Measurements from ENCODE around the gene TMC1.

TMC1 gene

GRCh38 chr9:72537671-72538070 lies 16.3 kb downstream of the TMC1 start (continued):
- TF ChIP-seq, protein P1, sequence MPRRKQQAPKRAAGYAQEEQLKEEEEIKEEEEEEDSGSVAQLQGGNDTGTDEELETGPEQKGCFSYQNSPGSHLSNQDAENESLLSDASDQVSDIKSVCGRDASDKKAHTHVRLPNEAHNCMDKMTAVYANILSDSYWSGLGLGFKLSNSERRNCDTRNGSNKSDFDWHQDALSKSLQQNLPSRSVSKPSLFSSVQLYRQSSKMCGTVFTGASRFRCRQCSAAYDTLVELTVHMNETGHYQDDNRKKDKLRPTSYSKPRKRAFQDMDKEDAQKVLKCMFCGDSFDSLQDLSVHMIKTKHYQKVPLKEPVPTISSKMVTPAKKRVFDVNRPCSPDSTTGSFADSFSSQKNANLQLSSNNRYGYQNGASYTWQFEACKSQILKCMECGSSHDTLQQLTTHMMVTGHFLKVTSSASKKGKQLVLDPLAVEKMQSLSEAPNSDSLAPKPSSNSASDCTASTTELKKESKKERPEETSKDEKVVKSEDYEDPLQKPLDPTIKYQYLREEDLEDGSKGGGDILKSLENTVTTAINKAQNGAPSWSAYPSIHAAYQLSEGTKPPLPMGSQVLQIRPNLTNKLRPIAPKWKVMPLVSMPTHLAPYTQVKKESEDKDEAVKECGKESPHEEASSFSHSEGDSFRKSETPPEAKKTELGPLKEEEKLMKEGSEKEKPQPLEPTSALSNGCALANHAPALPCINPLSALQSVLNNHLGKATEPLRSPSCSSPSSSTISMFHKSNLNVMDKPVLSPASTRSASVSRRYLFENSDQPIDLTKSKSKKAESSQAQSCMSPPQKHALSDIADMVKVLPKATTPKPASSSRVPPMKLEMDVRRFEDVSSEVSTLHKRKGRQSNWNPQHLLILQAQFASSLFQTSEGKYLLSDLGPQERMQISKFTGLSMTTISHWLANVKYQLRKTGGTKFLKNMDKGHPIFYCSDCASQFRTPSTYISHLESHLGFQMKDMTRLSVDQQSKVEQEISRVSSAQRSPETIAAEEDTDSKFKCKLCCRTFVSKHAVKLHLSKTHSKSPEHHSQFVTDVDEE (CRISPR knock-in tag; IDR thresholded peaks at IDR 0.05): no peak

DNA sequence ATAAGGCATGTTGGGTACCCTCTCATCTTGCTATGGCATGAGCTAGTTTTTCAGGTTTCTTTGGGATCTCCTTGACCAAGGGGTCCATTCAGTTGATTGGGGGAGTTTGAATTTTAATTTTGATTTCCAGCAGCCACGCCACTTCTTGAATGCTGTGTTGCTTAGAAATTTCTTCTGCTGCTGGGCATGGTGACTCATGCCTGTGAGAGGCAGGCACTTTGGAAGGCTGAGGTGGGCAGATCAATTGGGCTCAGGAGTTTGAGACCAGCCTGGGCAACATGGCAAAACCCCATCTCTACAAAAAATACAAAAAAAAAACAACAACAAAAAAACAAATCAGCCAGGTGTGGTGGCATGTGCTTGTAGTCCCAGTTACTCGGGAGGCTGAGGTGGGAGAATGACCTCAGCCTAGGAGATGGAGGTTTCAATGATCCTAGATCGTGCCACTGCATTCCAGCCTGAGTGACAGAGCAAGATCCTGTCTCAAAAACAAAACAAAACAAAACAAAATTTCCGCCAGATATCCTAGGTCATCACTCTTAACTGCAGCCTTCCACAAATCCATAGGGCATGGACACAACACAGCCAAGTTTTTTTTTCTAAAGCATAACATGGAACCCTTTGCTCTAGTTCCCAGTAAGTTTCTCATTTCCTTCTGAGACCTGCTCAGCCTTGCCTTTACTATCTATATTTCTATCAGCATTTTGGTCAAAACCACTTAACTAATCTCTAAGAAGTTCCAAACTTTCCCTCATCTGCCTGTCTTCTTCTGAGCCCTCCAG lies 17.7 kb downstream of the TMC1 start:
- ATAC-seq: no peak
- TF ChIP-seq, protein P1 (CRISPR knock-in tag; IDR thresholded peaks at IDR 0.05): no peak
- no peak for TF ChIP-seq ZNF565 (CRISPR knock-in tag; conservative IDR thresholded peaks at IDR 0.05; ENCODE audit: low read depth)
- no peak for TF ChIP-seq ZFP3 (CRISPR knock-in tag; IDR thresholded peaks at IDR 0.05)
- TF ChIP-seq BACH2 (CRISPR knock-in tag; IDR thresholded peaks at IDR 0.05; ENCODE audit: borderline replicate concordance): no peak
- TF ChIP-seq GLIS3 (CRISPR knock-in tag; IDR thresholded peaks at IDR 0.05): no peak

- TF ChIP-seq, protein P2, sequence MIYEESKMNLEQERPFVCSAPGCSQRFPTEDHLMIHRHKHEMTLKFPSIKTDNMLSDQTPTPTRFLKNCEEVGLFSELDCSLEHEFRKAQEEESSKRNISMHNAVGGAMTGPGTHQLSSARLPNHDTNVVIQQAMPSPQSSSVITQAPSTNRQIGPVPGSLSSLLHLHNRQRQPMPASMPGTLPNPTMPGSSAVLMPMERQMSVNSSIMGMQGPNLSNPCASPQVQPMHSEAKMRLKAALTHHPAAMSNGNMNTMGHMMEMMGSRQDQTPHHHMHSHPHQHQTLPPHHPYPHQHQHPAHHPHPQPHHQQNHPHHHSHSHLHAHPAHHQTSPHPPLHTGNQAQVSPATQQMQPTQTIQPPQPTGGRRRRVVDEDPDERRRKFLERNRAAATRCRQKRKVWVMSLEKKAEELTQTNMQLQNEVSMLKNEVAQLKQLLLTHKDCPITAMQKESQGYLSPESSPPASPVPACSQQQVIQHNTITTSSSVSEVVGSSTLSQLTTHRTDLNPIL (CRISPR knock-in tag; IDR thresholded peaks at IDR 0.05; ENCODE audit: low read depth): no peak
- no peak for TF ChIP-seq POU6F1 (CRISPR knock-in tag; IDR thresholded peaks at IDR 0.05; ENCODE audit: borderline replicate concordance, low read depth)
- no peak for TF ChIP-seq CSDC2 (CRISPR knock-in tag; IDR thresholded peaks at IDR 0.05)
- no peak for TF ChIP-seq TOX (CRISPR knock-in tag; IDR thresholded peaks at IDR 0.05; ENCODE audit: borderline replicate concordance)
- TF ChIP-seq ZC3H10 (CRISPR knock-in tag; IDR thresholded peaks at IDR 0.05): no peak
- TF ChIP-seq PPARA (CRISPR knock-in tag; IDR thresholded peaks at IDR 0.05; ENCODE audit: borderline replicate concordance): no peak
- TF ChIP-seq, protein P1 (CRISPR knock-in tag; IDR thresholded peaks at IDR 0.05): no peak
- no peak for TF ChIP-seq TCF4 (CRISPR knock-in tag; IDR thresholded peaks at IDR 0.05; ENCODE audit: borderline replicate concordance)
- TF ChIP-seq ZFP30 (CRISPR knock-in tag; IDR thresholded peaks at IDR 0.05): no peak
- TF ChIP-seq ESRRG (CRISPR knock-in tag; IDR thresholded peaks at IDR 0.05): no peak
- ATAC-seq: no peak; the same call in 2 of the 3 replicates
Measured at GRCh38 chr9:72539824-72540347, 18.5 kb downstream of the TMC1 start.

All from SK-N-SH treated with all-trans-retinoic acid at 6 μM for 48 hours (cell line).